ENCODE results near the gene KRT222.

KRT222 gene

GRCh38 chr17:40697297-40697696, 32.3 kb upstream of the KRT222 start:
- Histone ChIP-seq H3K4me3 (IDR thresholded peaks at IDR 0.05; ENCODE audit: insufficient read depth, low read depth, low read length) (no peak overlapping the region), H3K36me3 (ENCODE audit: insufficient read depth) (no peaks in the 10 kb centered on the region), H3K9ac (no peak overlapping the region), H3K27ac (no peak overlapping the region), H3K79me2 (ENCODE audit: insufficient read depth, low read depth) (no peaks in the 10 kb centered on the region), H3K4me1 (ENCODE audit: low read depth, poor library complexity, severe bottlenecking) (no peaks in the 10 kb centered on the region), H4K20me1 (ENCODE audit: insufficient read depth) (no peaks in the 10 kb centered on the region), H3K27me3 (ENCODE audit: insufficient read depth, low read depth) (no peaks in the 10 kb centered on the region), H2AFZ (ENCODE audit: low read depth) (no peak overlapping the region), H3K4me2 (no peak overlapping the region)
- TF ChIP-seq CTCF (conservative IDR thresholded peaks at IDR 0.05; ENCODE audit: low read depth, low read length): no peak

DNA sequence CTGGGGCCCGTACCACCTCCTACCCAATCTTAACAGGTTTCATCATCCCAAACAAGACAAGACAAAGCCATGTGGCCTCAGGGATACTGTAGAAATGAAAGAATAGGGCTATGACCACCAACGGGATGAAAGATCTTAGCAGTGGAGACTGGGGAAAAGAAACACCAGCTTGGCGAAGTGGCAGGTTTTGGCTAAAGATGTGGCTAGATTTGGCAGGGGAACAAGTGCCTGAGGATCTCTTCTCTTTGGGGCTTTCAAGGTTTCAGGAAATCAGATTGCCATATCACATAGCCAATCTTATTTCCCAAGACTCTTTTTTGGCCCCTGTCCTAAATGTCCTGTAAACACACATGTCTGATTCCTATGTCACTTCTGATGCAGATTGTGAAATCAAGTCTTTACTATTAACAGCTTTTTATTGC, 31.7 kb upstream of the KRT222 start:
- no peak overlapping the region for H2AFZ ChIP-seq (ENCODE audit: low read depth)

GRCh38 chr17:40695874-40696472, 31.0 kb upstream of the KRT222 start:
- Histone ChIP-seq H3K4me2 (no peak overlapping the region), H3K36me3 (ENCODE audit: insufficient read depth) (no peaks in the 10 kb centered on the region), H3K4me1 (ENCODE audit: low read depth, poor library complexity, severe bottlenecking) (no peaks in the 10 kb centered on the region), H3K27me3 (ENCODE audit: insufficient read depth, low read depth) (no peaks in the 10 kb centered on the region), H3K9ac (no peak overlapping the region), H3K27ac (no peak overlapping the region), H4K20me1 (ENCODE audit: insufficient read depth) (no peaks in the 10 kb centered on the region), H3K79me2 (ENCODE audit: insufficient read depth, low read depth) (no peaks in the 10 kb centered on the region), H2AFZ (ENCODE audit: low read depth) (no peak overlapping the region), H3K4me3 (IDR thresholded peaks at IDR 0.05; ENCODE audit: insufficient read depth, low read depth, low read length) (no peak overlapping the region)
- TF ChIP-seq CTCF (conservative IDR thresholded peaks at IDR 0.05; ENCODE audit: low read depth, low read length): no peak

More for the DNA sequence above, 31.7 kb upstream of the KRT222 start:
- H3K4me3 ChIP-seq (IDR thresholded peaks at IDR 0.05; ENCODE audit: insufficient read depth, low read depth, low read length): no peak overlapping the region
- H3K4me1 ChIP-seq (ENCODE audit: low read depth, poor library complexity, severe bottlenecking): no peaks in the 10 kb centered on the region
- no peak overlapping the region for H3K4me2 ChIP-seq
- no peak overlapping the region for H3K27ac ChIP-seq
- H4K20me1 ChIP-seq (ENCODE audit: insufficient read depth): no peaks in the 10 kb centered on the region
- no peak overlapping the region for H3K9ac ChIP-seq
- no peak for TF ChIP-seq CTCF (conservative IDR thresholded peaks at IDR 0.05; ENCODE audit: low read depth, low read length)
- H3K79me2 ChIP-seq (ENCODE audit: insufficient read depth, low read depth): no peaks in the 10 kb centered on the region
- no peaks in the 10 kb centered on the region for H3K36me3 ChIP-seq (ENCODE audit: insufficient read depth)
- no peaks in the 10 kb centered on the region for H3K27me3 ChIP-seq (ENCODE audit: insufficient read depth, low read depth)

DNA sequence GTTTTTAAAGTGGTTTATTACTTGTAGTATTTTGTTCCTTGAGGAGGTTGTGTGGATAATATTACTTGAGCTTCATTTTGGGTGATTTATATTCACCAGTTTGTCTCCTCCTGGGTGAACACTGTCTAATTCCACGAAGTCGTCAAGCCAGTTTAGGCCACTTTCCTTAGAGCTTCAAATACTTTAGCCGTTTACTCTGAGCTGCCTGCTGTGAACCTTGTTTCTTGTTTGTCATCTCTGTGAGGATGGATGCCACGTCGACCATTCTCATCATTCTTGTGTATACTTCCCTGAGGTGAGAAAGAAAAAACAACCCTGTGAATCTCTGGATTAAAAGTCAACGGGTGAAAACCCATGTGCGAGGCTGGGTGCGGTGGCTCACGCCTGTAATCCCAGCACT, 29.6 kb upstream of the KRT222 start:
- no peaks in the 10 kb centered on the region for H3K27me3 ChIP-seq (ENCODE audit: insufficient read depth, low read depth)
- H3K4me1 ChIP-seq (ENCODE audit: low read depth, poor library complexity, severe bottlenecking): no peaks in the 10 kb centered on the region
- TF ChIP-seq CTCF (conservative IDR thresholded peaks at IDR 0.05; ENCODE audit: low read depth, low read length): no peak
- no peaks in the 10 kb centered on the region for H3K36me3 ChIP-seq (ENCODE audit: insufficient read depth)
- H3K4me2 ChIP-seq: no peak overlapping the region
- H2AFZ ChIP-seq (ENCODE audit: low read depth): no peak overlapping the region
- no peak overlapping the region for H3K9ac ChIP-seq
- H3K4me3 ChIP-seq (IDR thresholded peaks at IDR 0.05; ENCODE audit: insufficient read depth, low read depth, low read length): no peak overlapping the region
- H3K27ac ChIP-seq: no peak overlapping the region
- no peaks in the 10 kb centered on the region for H3K79me2 ChIP-seq (ENCODE audit: insufficient read depth, low read depth)
- H4K20me1 ChIP-seq (ENCODE audit: insufficient read depth): no peaks in the 10 kb centered on the region
